HEK293 (cell line): Measurements from ENCODE around the gene SPTBN2.

Experiments
- CTCF ChIA-PET: fragments of 350-600 bp; formaldehyde crosslinking; extraction: SDS; loops from one replicate; lab custom pipeline; 2021; ENCODE audit warnings: antibody characterized with exemption; lab: Yijun Ruan, JAX
- POLR2A ChIA-PET: fragments of 300-600 bp; formaldehyde crosslinking; extraction: SDS; loops from one replicate; lab custom pipeline; 2020; ENCODE audit warnings: antibody characterized with exemption, inconsistent platforms; lab: Yijun Ruan, JAX
- H3K27ac ChIP-seq: fragments of 200-500 bp; sonication (Bioruptor generic); 2 replicates; pipeline ENCODE4 v1.5.1; 2014; ENCODE audit warnings: low read depth, low read length, control low read depth, inconsistent platforms; ENCODE audit errors: extremely low read depth
- H3K36me3 ChIP-seq, 2 experiments: fragments of 200-500 bp in 1 of 2; sonication (Bioruptor generic) in 1 of 2; 1 replicate in 1 of 2; 2 replicates in 1 of 2; pipeline ENCODE4 v1.5.1; 2014 to 2017; ENCODE audit warnings: inconsistent platforms in 2 of 2, low read length in 2 of 2; ENCODE audit not compliant: control insufficient read depth in 2 of 2, insufficient read depth in 1 of 2
- H3K4me1 ChIP-seq: fragments of 200-500 bp; sonication (Bioruptor generic); 2 replicates; pipeline ENCODE4 v1.5.1; 2014; ENCODE audit warnings: mild to moderate bottlenecking, low read length, inconsistent platforms; ENCODE audit not compliant: control insufficient read depth, insufficient read depth
- H3K4me3 ChIP-seq: 2 replicates; pipeline ENCODE4 v1.5.1; 2011; ENCODE audit warnings: low read depth, mild to moderate bottlenecking, control low read depth, low read length, moderate library complexity
- H3K9me3 ChIP-seq: fragments of 200-500 bp; sonication (Bioruptor generic); 2 replicates; pipeline ENCODE4 v1.5.1; 2014; ENCODE audit warnings: low read depth, low read length, inconsistent platforms; ENCODE audit not compliant: control insufficient read depth, insufficient read depth
- MYNN ChIP-seq: fragments of 450-650 bp; formaldehyde crosslinking; IDR thresholded peaks from 2 replicates; pipeline ENCODE4 v1.5.1; 2016; ENCODE audit warnings: missing biosample characterization, missing genetic modification characterization, borderline replicate concordance
- ZBTB48 ChIP-seq: fragments of 450-650 bp; formaldehyde crosslinking; IDR thresholded peaks from 2 replicates; pipeline ENCODE4 v1.5.1; 2016; ENCODE audit warnings: missing biosample characterization, missing genetic modification characterization
- ZNF138 ChIP-seq: fragments of 450-650 bp; formaldehyde crosslinking; IDR thresholded peaks from 2 replicates; pipeline ENCODE4 v1.5.1; 2016; ENCODE audit warnings: missing biosample characterization, missing genetic modification characterization, borderline replicate concordance
- ZNF155 ChIP-seq: fragments of 450-650 bp; formaldehyde crosslinking; IDR thresholded peaks from 2 replicates; pipeline ENCODE4 v1.5.1; 2016; ENCODE audit warnings: missing biosample characterization, missing genetic modification characterization
- ZNF169 ChIP-seq: fragments of 450-650 bp; formaldehyde crosslinking; IDR thresholded peaks from 2 replicates; pipeline ENCODE4 v1.5.1; 2016; ENCODE audit warnings: missing biosample characterization, missing genetic modification characterization
- ZNF324 ChIP-seq: fragments of 450-650 bp; formaldehyde crosslinking; IDR thresholded peaks from 2 replicates; pipeline ENCODE4 v1.5.1; 2016; ENCODE audit warnings: missing biosample characterization, missing genetic modification characterization
- ZNF394 ChIP-seq: fragments of 450-650 bp; formaldehyde crosslinking; IDR thresholded peaks from 2 replicates; pipeline ENCODE4 v1.5.1; 2016; ENCODE audit warnings: missing biosample characterization, missing genetic modification characterization, mild to moderate bottlenecking, moderate library complexity, borderline replicate concordance
- ZNF501 ChIP-seq: fragments of 450-650 bp; formaldehyde crosslinking; IDR thresholded peaks from 2 replicates; pipeline ENCODE4 v1.5.1; 2016; ENCODE audit warnings: missing biosample characterization, missing genetic modification characterization
- ZNF571 ChIP-seq: fragments of 450-650 bp; formaldehyde crosslinking; IDR thresholded peaks from 2 replicates; pipeline ENCODE4 v1.5.0; 2017; ENCODE audit warnings: missing biosample characterization, missing genetic modification characterization
- ZNF585B ChIP-seq: fragments of 450-650 bp; formaldehyde crosslinking; IDR thresholded peaks from 2 replicates; pipeline ENCODE4 v1.5.1; 2016; ENCODE audit warnings: missing biosample characterization, missing genetic modification characterization
- ZNF624 ChIP-seq: fragments of 450-650 bp; formaldehyde crosslinking; IDR thresholded peaks from 2 replicates; pipeline ENCODE4 v1.5.1; 2017; ENCODE audit warnings: missing biosample characterization, missing genetic modification characterization
- TF ChIP-seq, protein P1 (sequence below): fragments of 450-650 bp; formaldehyde crosslinking; IDR thresholded peaks from 2 replicates; pipeline ENCODE4 v1.5.1; 2016; ENCODE audit warnings: missing biosample characterization, missing genetic modification characterization
- TF ChIP-seq, protein P2 (sequence below): fragments of 450-650 bp; formaldehyde crosslinking; IDR thresholded peaks from 2 replicates; pipeline ENCODE4 v1.5.1; 2017; ENCODE audit warnings: missing biosample characterization, missing genetic modification characterization

Gene SPTBN2

DNA sequence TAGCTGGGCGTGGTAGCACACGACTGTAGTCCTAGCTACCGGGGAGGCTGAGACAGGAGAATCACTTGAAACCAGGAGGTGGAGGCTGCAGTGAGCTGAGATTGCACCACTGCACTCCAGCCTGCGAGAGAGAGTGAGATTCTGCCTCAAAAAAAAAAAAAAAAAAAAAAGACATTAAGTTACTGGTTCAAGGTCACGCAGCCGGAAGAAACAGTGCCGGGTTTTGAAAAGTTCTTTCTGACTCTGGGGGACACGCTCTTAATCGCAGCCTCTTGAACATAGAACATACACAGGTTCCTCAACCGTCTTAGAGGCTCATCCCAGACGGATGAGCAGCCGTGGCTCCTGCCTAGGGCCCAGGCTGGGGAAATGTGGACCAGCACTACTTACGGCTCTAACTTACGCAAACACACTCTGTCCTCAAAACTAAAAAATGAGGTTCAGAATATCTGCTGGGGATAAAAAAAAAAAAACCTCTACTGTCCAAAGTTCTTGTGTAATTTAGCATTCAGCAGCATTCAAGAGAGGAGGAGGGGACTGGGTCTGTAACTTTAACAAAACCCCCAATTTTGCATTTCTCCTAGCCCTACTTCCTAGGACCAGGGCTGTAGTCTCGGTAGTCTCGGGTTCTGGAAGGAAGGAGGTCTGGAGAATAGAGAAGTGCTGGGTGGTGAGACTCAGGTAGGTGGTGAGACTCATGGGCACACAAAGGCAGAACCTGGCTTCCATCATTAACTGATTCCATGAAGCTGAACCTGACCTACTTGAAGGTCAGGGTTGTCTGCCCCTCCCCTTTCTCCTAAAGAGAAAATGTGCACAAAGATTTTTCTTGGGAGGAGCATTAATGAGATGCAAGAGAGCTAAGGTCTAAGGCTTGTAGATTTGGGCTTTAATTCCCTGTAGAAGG lies 6.0 kb downstream of the SPTBN2 start:
- TF ChIP-seq, protein P1, sequence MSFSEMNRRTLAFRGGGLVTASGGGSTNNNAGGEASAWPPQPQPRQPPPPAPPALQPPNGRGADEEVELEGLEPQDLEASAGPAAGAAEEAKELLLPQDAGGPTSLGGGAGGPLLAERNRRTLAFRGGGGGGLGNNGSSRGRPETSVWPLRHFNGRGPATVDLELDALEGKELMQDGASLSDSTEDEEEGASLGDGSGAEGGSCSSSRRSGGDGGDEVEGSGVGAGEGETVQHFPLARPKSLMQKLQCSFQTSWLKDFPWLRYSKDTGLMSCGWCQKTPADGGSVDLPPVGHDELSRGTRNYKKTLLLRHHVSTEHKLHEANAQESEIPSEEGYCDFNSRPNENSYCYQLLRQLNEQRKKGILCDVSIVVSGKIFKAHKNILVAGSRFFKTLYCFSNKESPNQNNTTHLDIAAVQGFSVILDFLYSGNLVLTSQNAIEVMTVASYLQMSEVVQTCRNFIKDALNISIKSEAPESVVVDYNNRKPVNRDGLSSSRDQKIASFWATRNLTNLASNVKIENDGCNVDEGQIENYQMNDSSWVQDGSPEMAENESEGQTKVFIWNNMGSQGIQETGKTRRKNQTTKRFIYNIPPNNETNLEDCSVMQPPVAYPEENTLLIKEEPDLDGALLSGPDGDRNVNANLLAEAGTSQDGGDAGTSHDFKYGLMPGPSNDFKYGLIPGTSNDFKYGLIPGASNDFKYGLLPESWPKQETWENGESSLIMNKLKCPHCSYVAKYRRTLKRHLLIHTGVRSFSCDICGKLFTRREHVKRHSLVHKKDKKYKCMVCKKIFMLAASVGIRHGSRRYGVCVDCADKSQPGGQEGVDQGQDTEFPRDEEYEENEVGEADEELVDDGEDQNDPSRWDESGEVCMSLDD, result no peak
- no peak for TF ChIP-seq ZNF571
- TF ChIP-seq ZNF394 (tag by site-specific recombination), result no peak
- H3K36me3 ChIP-seq, result peaks cover 0 to 22% of the 10 kb centered on the region in 2 experiments; a peak in 2 of 3 replicates
- ChIA-PET CTCF (interaction anchor here (0.8 to 1.2 kb wide), 2 partner anchors 28 to 29 kb away, joined by 3 to 4 read pairs; no protein-coding TSS in a partner anchor), POLR2A (interaction anchor here (0.5 to 0.7 kb wide), 2 partner anchors 34 to 85 kb away, joined by 3 read pairs; partner anchors contain the start of gene RBM4)
- H3K4me3 ChIP-seq, result no peak overlapping the region
- H3K9me3 ChIP-seq, result no peaks in the 10 kb centered on the region
- no peak overlapping the region for H3K27ac ChIP-seq
- peaks cover 11% of the 10 kb centered on the region; the same call in 1 of the 2 replicates for H3K4me1 ChIP-seq

DNA sequence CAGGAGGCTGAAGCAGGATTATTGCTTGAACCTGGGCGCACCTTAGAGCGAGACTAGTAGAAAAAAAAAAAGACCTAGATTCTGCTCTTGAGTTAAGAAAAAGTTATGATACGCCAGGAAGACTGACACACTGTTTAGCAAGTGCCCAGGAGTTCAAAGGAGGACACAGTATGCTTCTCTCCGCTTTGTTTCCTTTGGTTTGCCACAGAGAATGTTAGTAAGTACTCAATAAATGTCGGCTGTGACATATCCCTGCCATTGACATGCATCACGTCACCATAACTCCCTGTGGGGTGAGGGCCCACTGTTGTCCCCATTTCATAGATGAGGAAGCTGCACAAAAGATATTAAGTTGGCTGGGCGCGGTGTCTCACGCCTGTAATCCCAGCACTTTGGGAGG lies 7.1 kb downstream of the SPTBN2 start:
- H3K4me3 ChIP-seq, result no peak overlapping the region
- TF ChIP-seq ZNF155 (tag by site-specific recombination), result no peak
- TF ChIP-seq ZNF324, result no peak
- no peak for TF ChIP-seq ZNF138 (tag by site-specific recombination)
- TF ChIP-seq, protein P2, sequence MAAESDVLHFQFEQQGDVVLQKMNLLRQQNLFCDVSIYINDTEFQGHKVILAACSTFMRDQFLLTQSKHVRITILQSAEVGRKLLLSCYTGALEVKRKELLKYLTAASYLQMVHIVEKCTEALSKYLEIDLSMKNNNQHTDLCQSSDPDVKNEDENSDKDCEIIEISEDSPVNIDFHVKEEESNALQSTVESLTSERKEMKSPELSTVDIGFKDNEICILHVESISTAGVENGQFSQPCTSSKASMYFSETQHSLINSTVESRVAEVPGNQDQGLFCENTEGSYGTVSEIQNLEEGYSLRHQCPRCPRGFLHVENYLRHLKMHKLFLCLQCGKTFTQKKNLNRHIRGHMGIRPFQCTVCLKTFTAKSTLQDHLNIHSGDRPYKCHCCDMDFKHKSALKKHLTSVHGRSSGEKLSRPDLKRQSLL (tag by site-specific recombination), result no peak
- no peak for TF ChIP-seq ZNF501 (tag by site-specific recombination)
- no peak for TF ChIP-seq ZBTB48 (tag by site-specific recombination)
- no peak for TF ChIP-seq ZNF624 (tag by site-specific recombination)
- TF ChIP-seq ZNF169 (tag by site-specific recombination), result no peak
- TF ChIP-seq, protein P1, result no peak
- no peak for TF ChIP-seq MYNN (tag by site-specific recombination)
- TF ChIP-seq ZNF585B (tag by site-specific recombination), result no peak
- no peaks in the 10 kb centered on the region for H3K9me3 ChIP-seq
- ChIA-PET POLR2A (interaction anchor here (0.5 to 0.6 kb wide), 2 partner anchors 33 to 112 kb away, joined by 3 read pairs; no protein-coding TSS in a partner anchor), CTCF (no interaction called here)
- H3K27ac ChIP-seq, result no peak overlapping the region
- peaks cover 11% of the 10 kb centered on the region; the same call in 1 of the 2 replicates for H3K4me1 ChIP-seq
- peaks cover 0 to 30% of the 10 kb centered on the region in 2 experiments; a peak in 2 of 3 replicates for H3K36me3 ChIP-seq
